Measurements from ENCODE around the gene ST6GALNAC5.
A peak's percentile ranks its signal among the peaks of the same experiment; 100 is the strongest.
"Not testable (repeated sequence)": the region's sequence is repeated elsewhere in the genome, so short reads cannot be mapped to it uniquely, and the experiment has no call there.

Gene ST6GALNAC5

DNA sequence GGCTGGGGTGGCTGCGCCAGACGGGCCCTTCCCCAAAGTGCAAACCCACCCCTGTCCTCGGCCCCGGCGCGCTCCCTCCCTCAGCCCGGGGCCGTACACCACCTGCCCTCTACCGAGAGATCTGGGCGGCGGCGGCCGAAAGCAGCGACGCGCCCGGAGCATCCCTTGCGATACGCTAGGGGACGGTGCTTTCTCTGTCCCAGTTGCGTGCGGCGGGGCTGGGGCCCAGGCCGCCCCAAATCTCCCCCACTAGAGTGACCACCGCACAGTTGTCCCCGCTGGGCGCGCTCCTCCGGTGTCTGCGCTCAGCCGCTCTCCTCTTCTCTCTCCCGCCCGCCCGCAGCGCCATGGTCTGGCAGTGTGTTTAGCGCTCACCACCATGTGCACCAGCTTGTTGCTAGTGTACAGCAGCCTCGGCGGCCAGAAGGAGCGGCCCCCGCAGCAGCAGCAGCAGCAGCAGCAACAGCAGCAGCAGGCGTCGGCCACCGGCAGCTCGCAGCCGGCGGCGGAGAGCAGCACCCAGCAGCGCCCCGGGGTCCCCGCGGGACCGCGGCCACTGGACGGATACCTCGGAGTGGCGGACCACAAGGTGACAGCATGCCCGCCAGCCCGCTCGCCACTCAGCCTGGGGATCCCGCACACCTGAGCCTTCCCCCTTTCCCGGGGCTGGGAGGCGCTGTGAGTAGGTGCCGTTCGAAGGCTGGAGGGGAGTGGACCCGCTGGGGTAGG, 1.0 kb downstream of the ST6GALNAC5 start:
- ATAC-seq, result peak; percentile 27 to 43

DNA sequence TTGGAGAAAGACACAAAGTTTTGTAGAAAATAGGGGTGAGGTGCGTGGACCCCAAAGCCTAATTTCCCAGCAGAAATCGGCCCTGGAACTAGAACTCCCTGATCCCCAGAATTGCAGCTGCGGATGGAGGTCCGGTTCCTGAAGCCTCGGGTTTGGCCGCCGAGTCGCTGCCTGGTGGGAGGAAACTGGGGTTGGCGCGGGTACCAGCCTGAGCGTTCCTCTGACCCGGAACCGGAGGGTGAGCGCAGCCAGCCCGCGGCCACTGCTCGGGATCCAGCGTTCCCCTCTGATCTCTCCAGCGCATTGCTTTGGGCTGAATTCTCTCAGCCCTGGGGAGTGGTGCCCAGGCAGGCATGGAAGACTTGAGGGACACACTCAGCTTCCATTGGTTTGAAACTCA, 1.6 kb downstream of the ST6GALNAC5 start:
- ATAC-seq, result no peak

DNA sequence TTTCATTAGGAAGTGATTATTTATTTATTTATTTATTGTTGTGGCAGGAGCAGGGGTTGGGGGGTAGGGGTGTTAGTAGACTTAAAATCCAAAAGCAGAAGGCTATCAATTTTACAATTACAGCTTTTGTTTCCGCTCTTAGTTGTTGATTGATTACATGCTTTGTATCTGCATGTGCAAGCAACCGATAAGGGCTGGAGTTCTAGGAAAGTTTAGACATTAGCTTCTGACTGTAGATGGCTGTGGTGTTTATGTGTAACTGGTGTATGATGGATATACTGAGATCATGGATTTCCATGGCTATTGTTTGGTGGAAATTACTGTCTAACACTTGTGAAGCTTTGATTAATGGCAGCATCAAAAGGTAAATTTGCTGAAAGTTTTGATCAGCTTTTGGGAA, 2.8 kb downstream of the ST6GALNAC5 start:
- ATAC-seq, result no peak

DNA sequence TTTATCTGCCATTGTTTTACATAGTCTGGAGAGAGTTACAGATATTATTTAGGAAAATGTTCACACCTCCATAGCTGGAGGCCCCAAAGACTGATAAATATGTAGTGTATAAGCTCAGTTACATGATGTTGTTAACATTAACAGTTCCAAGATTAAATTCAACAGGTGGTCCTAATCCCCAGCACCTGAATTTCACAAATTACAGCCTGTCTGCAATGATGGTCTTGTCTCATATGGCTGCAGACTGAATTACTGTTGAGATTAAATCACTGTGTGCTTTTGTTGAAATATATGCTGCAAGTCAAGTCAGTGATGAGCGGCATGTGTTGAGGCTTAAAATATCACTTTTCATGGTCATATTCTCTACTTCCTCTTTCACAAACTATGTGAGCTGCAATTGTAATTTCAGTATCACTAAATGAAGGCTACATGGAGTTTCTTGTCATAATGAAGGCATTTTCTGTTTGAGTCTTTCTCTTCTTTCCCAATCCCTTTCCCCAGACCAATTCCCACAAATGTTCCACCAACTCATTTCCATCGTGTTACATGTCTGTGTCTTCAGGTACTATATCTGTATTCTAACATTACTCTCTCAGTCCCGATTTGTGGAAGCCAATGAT, 4.2 kb downstream of the ST6GALNAC5 start:
- no peak for ATAC-seq

DNA sequence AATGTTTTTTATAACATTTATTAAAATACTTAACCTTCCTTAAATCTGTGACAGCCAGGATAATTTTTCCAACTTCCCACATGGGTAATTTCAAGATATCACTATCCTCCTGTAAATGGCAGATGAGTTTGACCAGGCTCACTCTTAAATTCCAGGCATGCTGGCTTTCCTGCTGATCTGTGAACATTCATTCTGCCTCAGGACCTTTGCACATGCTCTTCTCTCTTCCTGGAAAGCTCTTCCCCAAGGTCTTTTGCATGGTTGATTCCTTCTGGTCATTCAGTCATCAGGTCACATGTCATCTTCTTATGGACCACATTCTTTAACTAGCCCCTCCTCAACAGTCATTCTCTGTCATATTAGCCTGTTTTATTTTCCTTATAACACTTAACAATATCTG, 5.7 kb downstream of the ST6GALNAC5 start:
- ATAC-seq, result no peak

DNA sequence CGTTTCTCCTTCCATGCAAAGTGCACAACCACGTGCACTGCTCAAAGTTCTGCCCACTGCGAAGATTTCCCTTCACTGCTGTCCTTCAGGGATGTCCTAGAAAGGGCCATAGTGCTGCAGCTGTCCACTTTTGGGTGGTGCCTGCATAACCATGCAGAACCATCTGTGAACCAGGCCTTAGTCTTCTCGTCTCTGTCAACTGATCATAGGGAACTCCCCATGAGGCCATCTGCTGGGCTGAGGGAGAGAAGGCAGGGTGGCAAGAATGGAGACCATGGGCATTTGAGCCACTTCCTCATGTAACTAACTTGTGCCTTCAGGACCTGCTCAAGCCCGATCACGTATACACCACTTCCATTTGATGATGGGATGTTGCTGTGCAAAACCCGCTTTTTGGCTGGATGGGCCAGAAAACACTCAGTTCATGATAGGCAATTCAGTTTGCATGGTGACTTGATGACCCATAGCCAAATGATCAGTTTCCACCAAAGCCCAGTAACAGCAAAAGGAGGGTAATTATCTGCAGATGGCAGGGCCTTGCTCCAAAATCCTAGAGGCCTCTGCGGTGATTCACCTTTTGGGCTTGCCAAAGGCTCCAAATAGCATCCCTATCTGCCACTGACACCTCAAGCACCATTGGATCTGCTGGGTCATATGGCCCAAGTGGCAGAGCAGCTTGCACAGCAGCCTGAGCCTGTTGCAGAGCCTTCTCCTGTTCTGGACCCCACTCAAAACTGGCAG, 9.5 kb downstream of the ST6GALNAC5 start:
- ATAC-seq, result no peak

DNA sequence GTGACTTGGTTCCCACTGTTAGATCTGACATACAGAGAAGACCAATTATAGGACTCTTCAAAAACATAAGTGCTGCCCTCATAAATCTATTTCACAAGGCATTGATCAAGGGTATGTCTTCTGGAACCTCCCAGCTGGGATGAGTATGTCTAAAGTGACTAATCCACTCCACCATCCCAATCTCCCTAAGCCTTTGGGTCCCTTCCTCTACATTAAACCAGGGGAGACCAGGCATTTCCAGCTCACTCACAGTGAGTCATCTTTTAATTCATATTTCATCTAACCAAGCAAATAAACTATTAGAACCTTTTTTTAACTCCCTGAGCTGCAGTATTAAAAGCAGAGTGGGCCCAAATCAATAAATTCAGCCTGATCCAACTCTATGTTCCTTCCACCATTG, 11.7 kb downstream of the ST6GALNAC5 start:
- ATAC-seq, result not testable (repeated sequence)

DNA sequence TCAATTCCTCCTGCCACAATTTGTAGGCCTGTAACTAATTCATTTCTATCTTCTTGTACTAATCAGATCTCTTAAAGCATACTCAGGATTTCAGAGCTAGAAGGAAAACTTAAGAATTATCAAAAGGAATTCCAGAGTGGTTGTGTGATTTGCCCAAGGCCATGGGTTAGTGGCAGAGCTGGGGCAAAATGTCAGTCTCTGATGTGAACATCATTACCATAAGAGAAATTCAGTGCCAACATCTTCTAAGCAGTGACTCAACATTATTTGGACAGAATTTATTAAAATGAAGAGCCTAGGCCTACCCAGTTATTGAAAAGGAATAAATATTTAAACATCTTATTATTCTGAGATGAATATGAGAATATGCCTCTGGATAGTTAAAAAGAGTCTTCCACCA, 14.5 kb downstream of the ST6GALNAC5 start:
- no peak for ATAC-seq

DNA sequence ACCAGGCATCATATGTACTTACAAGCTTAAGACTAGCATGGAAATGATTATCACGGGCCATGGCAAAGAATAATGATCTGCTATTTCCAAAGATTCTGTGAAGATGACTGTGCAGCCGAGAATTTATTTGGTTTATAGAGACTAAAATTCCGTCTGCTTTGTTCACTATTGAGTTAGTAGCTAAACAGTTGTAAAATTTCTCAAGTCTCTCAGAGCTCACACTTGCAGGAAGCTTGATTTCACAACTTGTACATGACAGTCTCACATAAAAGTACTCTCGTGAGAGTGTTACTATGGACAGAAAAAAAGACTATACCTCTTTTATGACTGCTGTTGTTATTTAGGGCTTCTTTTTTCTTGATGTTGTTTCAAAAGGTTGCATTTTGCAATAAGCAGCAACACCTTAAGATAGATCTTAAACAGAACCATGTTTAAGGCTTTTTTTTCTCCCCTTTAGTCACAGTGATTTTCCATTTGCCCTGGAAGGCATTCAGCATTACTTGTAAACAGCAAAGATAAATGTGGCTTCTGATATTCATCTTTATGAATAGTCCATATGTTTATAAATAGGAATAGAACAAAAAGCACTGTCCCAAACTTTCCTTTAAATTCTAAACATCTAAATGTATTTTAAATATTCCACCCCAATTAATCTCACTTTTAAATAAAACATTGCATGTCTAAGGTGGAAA, 24.8 kb downstream of the ST6GALNAC5 start:
- no peak for ATAC-seq

DNA sequence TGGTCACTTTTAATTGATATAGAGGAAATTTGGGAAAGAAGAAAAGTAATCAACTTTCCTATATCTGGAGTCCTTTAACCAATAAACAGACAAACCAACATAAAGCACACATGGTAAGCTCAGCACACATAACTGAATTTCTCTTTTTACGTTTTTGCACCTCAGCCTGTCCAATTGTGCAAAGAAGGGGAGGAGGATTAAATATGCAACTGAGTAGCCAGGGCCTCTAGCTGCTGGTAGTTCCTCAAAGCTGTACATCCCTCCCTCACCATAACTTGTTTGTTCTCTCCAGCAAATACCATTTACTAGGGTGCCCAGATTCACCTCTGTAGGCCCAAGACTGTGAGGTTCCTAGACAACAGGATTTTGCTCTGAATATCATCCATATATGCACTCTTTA, 25.4 kb downstream of the ST6GALNAC5 start:
- ATAC-seq, result no peak

DNA sequence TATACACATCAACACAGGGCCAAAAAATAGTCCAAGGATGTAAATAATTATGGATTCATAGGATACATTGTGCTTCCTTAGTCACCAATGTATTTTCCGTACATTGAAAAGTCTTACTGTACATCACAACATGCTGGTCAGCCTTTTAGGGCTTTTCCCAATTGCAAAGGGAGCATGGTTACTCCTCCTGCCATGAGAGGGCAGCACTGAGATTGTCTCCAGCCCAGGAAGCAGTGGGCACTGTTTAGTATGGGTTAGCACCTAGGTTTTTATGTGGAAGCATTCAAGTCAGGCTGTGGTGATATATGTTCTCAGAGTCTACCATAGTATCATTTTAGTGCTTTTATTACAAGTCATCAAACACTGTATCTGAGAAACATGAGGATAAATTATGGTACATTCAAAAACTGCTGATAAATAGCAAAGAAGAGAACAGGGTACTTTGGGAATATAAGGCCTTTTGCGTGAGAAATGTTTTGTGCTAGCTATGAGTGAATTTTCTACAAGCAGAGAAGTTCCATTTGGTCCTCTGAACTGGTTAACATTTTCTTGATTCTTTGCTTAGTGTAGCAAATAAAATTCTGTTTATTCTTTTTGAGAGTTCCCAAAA, 34.0 kb downstream of the ST6GALNAC5 start:
- peak in 1 of 2 donors; percentile 48 for ATAC-seq

DNA sequence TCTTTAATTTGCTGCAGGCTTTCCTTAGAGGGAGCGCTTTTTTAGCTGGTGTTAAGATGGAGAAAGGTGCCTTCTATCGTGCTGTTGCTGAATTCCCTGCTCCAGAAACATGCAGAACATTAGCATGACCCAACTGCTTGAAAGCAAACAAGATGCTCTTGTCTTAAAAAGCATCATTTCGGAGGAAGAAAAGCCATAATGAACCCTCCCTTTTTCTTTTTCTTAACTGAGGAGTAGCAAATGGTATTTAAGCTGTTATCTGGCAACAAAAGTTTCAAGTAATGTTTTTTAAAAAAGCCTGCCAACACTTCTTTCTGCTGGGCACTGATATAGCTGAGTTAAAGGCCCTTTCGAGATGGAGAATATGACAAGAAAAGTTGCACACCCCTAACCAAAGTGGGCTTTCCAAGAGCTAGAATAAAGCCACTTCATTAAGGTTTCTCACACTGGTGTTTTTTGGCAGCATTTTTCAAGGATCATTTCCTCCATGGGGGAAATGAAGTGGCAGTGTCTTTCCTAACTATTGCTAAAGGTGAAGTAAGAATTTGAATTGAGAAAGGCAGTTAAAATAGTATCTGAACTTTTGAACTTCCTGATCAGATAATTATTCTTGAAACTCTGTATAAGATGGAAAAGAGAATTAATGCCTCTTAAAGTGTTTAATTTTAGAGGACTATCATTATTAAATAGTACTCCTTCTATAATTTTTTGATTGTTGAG, 38.8 kb downstream of the ST6GALNAC5 start:
- ATAC-seq, result no peak

DNA sequence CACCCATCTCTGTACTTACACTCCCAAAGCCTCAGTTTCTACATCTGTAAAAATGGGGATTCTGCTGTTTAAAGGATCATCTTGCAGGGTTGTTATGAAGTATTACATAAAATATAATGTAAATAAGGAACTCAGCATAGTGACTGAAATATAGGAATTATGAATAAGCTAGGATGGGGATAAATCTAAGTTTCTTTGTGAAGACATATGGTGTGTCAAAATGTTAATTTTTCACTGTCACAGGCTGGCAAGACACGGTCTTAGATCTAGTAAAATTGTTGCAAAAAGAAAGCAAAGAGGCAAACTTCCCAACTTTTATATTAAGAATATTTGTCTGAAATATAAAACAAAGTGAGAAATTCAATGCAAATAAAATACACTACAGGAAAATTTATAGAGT, 42.0 kb downstream of the ST6GALNAC5 start:
- ATAC-seq, result no peak

DNA sequence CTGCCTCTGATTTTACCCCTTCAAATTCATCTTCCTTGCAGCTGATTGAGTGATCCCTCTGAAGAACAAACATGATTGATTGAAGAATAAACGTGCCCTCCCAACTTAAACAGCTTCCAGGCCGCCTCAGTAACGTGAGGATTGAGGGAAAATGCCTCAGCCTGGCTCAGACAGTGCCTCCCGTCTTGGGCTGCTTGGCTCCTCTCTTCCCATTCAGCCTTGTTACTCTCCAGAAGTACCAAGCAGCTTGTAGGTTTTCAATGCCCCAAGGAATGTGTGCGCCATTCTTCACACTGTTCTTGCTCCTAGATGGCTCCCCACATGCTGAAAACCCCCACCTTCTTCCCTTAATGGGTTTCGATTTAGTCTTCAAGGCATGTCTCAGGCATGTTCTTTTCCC, 51.8 kb downstream of the ST6GALNAC5 start:
- no peak for ATAC-seq

DNA sequence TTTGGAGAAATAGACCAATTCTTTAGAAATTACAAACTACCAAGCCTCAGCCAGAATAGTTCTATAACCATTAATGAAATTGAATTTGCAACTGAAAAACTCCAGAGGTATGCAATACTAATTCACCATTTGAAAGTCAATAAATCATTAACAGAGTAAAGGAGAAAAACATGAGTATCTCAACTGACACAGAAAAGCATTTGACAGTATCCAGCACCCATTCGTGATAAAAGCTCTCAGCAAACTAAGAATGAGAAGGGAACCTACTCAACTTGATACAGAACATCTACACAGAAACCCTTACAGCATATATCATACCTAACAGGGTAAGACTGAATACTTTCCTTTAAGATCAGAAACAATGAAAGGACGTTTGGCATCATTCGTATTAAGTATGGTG, 54.3 kb downstream of the ST6GALNAC5 start:
- no peak for ATAC-seq

DNA sequence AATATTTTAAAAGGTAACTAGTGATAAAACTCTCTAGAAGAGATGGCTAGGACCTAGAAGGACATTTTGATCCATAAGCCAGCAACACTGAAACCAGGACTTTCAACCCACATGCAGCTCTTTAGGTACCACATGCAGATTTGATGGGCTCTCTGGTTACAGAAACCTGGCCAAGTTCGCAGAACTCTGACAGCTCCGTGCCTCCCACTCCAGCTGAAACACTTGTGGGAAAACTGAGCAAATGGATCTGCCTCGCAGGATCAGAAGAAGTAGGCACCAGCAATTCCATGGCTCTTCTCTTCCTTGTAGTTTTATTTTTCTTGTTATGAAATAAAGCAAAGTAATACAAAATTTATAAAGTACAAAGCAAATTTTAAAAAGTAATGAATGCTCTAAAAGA, 58.5 kb downstream of the ST6GALNAC5 start:
- ATAC-seq, result no peak

DNA sequence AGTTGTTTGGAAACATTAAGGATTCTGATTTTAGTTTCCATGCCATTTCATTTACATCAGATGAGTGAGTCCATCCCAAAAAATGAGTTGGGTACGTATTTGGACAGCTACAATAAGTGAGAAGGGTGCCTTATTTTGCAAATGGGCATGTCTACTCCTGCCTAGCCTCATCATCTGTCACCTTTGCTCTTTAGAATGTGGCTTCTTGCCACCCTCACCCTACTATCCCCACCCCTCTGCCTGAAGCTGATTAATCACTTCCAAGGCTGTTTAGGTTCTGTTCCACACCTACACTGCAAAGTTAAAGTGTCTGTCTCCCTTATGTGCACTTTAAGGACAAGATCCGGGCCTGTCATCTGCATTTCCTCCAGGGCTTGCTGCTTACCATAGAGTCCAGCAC, 61.2 kb downstream of the ST6GALNAC5 start:
- ATAC-seq, result no peak

DNA sequence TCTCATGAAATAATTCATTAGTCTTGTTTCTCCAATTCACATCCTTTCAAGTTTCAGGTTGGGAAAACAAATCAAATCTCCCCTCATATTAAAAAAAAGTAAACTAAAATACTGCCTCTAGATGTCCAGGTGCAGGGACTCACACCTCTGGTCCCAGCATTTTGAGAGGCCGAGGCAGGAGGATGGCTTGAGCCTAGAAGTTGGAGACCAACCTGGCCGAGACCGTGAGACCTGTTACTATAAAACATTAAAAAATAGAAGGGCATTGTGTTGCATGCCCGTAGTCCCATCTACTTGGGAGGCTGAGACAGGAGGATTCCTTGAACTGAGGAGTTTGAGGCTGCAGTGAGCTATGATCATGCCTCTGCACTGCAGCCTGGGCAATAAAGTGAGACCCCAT, 61.9 kb downstream of the ST6GALNAC5 start:
- no peak for ATAC-seq

DNA sequence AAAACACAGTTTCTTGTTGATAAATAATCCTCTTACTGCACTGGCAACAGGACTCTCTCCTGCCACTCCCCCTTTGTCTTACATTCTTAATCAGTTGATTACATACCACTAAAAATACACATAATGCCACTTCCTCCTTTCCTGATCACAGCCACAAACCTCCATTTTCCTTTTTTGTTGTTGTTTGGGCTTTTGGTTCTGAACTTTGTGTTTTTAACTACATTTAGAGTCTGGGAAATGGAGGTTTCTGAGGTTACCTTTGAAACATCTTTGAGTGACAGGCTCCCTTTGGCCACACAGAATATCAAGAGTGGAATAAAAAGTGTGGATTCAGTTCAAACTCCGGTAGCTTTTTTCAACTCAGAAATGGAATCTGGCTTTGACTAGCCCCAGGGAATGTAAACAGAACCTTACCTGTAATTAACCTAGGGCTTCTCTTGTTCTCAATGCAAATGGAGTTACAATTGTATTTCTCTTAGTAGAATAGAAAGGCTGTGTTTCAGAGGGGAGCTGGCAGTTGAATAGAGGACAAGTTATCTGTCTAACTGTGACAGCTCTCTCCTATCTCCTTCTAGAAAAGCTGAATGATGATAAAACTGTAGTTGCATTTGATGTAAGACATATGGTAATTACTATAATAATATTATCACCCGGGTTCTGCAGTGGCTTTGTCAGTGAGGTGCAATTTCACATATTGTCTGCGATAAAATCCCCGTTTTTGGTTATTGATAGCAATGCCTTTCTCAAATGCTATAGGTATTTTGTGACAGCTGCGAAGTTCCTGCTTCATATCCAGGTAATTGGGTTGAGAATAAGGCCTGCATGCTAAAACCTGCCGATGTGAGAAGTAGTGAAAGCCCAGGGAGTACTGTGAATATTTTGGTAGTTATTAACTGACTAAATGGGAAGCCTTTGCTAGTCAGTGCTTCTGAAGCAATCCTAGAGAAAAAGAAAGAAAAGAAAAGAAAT, 66.9 kb downstream of the ST6GALNAC5 start:
- no peak for ATAC-seq

DNA sequence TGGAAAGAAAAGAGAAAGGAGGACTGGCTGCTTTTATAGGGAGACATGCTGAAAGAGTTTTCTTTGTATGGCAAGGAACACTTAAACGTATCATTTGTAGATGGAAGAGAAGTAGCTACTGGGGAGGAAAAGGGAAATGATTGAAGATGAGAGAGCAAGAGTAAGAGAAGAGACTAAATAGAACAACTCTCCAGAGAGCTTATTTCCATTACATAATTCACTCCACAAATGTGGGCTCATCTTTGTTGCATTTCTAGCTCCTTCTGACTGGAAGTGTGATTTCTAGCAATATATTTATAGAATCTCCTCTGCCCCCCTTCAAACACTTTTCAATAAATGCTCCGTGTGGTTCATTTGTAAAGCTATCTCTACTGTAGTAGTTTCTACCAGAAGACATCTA, 71.0 kb downstream of the ST6GALNAC5 start:
- no peak for ATAC-seq

Measured in activated CD4-positive, CD25-positive, alpha-beta regulatory T cell treated with anti-CD3 and anti-CD28 coated beads, Interleukin-2, amount 50 U/mL, for 24 hours (primary cell).